Caco-2 (cell line): ENCODE measurements around the gene HDGF. TPM values are rescaled to one million over a fixed set of nuclear protein-coding genes. Genes with fewer than 3 reads are reported as not detected.

Experiments
- BruUV-seq: library from RNA; stranded (reverse); fragments of 400-500 nt; replicated peaks from 2 replicates; lab custom pipeline; 2021; lab: Mats Ljungman, UMichigan
- CTCF ChIA-PET: fragments of 300-600 bp; sonication (Branson Sonifier 250); formaldehyde crosslinking; loops from one replicate; lab custom pipeline; 2022; ENCODE audit warnings: antibody characterized with exemption; lab: Charles Lee
- POLR2A ChIA-PET: fragments of 300-600 bp; sonication (Branson Sonifier 250); formaldehyde crosslinking; loops from one replicate; lab custom pipeline; 2022; ENCODE audit warnings: antibody characterized with exemption; lab: Charles Lee
- DNase-seq, 2 experiments: peaks; one replicate each; pipeline versions ENCODE4 v3.0.0 to v3.0.0-alpha.2; 2020 to 2022
- H3K27me3 ChIP-seq: replicated peaks from 2 replicates; pipeline ENCODE4 v1.6.0; 2011; ENCODE audit warnings: low read length; ENCODE audit not compliant: control insufficient read depth, insufficient read depth
- H3K36me3 ChIP-seq: 2 replicates; pipeline ENCODE4 v1.5.1; 2011; ENCODE audit warnings: low read length; ENCODE audit not compliant: control insufficient read depth, insufficient read depth
- H3K4me1 ChIP-seq: fragments of 250-450 bp; sonication (Bioruptor Pico); 2 replicates; pipeline ENCODE4 v1.5.1; 2020; ENCODE audit warnings: mild to moderate bottlenecking
- H3K4me3 ChIP-seq: 2 replicates; pipeline ENCODE4 v1.5.1; 2011; ENCODE audit warnings: low read depth, mild to moderate bottlenecking, control low read depth, low read length
- H3K9me3 ChIP-seq: fragments of 250-450 bp; sonication (Bioruptor Pico); 2 replicates; pipeline ENCODE4 v1.5.1; 2020; ENCODE audit warnings: mild to moderate bottlenecking, moderate library complexity
- H3K27ac Mint-ChIP-seq: one replicate; pipeline ENCODE4 v1.8.0; 2022; ENCODE audit warnings: mixed read lengths; ENCODE audit not compliant: unreplicated experiment
- H3K27me3 Mint-ChIP-seq: one replicate; pipeline ENCODE4 v1.8.0; 2022; ENCODE audit warnings: mixed read lengths; ENCODE audit not compliant: insufficient read depth, unreplicated experiment
- H3K36me3 Mint-ChIP-seq: one replicate; pipeline ENCODE4 v1.8.0; 2022; ENCODE audit warnings: mild to moderate bottlenecking, mixed read lengths; ENCODE audit not compliant: insufficient read depth, unreplicated experiment
- H3K4me1 Mint-ChIP-seq: one replicate; pipeline ENCODE4 v1.8.0; 2022; ENCODE audit warnings: low read depth, mixed read lengths; ENCODE audit not compliant: unreplicated experiment
- H3K4me3 Mint-ChIP-seq: one replicate; pipeline ENCODE4 v1.8.0; 2022; ENCODE audit warnings: mild to moderate bottlenecking, moderate library complexity, mixed read lengths; ENCODE audit not compliant: unreplicated experiment
- H3K9me3 Mint-ChIP-seq: one replicate; pipeline ENCODE4 v1.8.0; 2022; ENCODE audit warnings: mixed read lengths; ENCODE audit not compliant: unreplicated experiment
- CTCF ChIP-seq, 2 experiments: fragments of 200-600 bp in 1 of 2; IDR thresholded peaks; 1 replicate in 1 of 2; 2 replicates in 1 of 2; pipeline versions ENCODE4 v1.5.1 to v1.8.0; 2011 to 2022; ENCODE audit warnings: antibody characterized with exemption in 1 of 2, control low read depth in 1 of 2, inconsistent platforms in 1 of 2, low read depth in 1 of 2, low read length in 1 of 2, mild to moderate bottlenecking in 1 of 2, moderate library complexity in 1 of 2; ENCODE audit not compliant: insufficient read depth in 1 of 2, severe bottlenecking in 1 of 2, unreplicated experiment in 1 of 2
- intact Hi-C: fragments of 100-400 bp; cut with micrococcal nuclease; formaldehyde crosslinking; loops from one replicate; pipeline ENCODE4 v1.10.0; 2022; ENCODE audit not compliant: unreplicated experiment
- total RNA-seq: library from RNA; stranded (reverse); gene quantifications from 2 replicates; pipeline ENCODE4 v1.2.3, GENCODE V29; 2022

The HDGF gene
- total RNA-seq, 1 experiment from 2014 or later, result 414 TPM

- H3K27me3 Mint-ChIP-seq, result no peaks in the 10 kb centered on the region
- peaks cover 6% of the 10 kb centered on the region for H3K4me1 Mint-ChIP-seq
- ChIA-PET POLR2A (no interaction called here), CTCF (no interaction called here)
- H3K4me3 Mint-ChIP-seq, result no peak overlapping the region
- no peak for DNase-seq
- TF ChIP-seq CTCF (IDR thresholded peaks at IDR 0.05; ENCODE audit: insufficient read depth in 1 of 2, low read depth in 1 of 2, low read length in 1 of 2, severe bottlenecking in 1 of 2, unreplicated experiment in 1 of 2), result no peak
- no peaks in the 10 kb centered on the region for H3K27me3 ChIP-seq
- BruUV-seq, result no TSS peak
- H3K36me3 Mint-ChIP-seq, result peaks cover 14% of the 10 kb centered on the region
- H3K36me3 ChIP-seq, result no peaks in the 10 kb centered on the region; the same call in none of the 2 replicates
- intact Hi-C loops, result no loop called here
- no peaks in the 10 kb centered on the region for H3K9me3 Mint-ChIP-seq
- H3K4me1 ChIP-seq, result peaks cover 6% of the 10 kb centered on the region; the same call in 1 of the 2 replicates
- no peaks in the 10 kb centered on the region for H3K9me3 ChIP-seq
- no peak overlapping the region for H3K4me3 ChIP-seq
- no peak overlapping the region for H3K27ac Mint-ChIP-seq
These were observed 4.1 kb upstream of the HDGF start for GRCh38 chr1:156755527-156755950.

GRCh38 chr1:156754219-156754618, 2.7 kb upstream of the HDGF start:
- Histone ChIP-seq H3K4me1 (peaks cover 16% of the 10 kb centered on the region), H3K4me3 (no peak overlapping the region), H3K36me3 (no peaks in the 10 kb centered on the region; the same call in none of the 2 replicates), H3K27me3 (no peaks in the 10 kb centered on the region), H3K9me3 (no peaks in the 10 kb centered on the region)
- intact Hi-C loops, result no loop called here
- no peak overlapping the region for H3K4me3 Mint-ChIP-seq
- no peak for DNase-seq
- no TSS peak for BruUV-seq
- no peak overlapping the region for H3K27ac Mint-ChIP-seq
- ChIA-PET CTCF (no interaction called here), POLR2A (no interaction called here)
- TF ChIP-seq CTCF (IDR thresholded peaks at IDR 0.05; ENCODE audit: insufficient read depth in 1 of 2, low read depth in 1 of 2, low read length in 1 of 2, severe bottlenecking in 1 of 2, unreplicated experiment in 1 of 2), result no peak
- peaks cover 13% of the 10 kb centered on the region for H3K36me3 Mint-ChIP-seq
- H3K9me3 Mint-ChIP-seq, result no peaks in the 10 kb centered on the region
- no peaks in the 10 kb centered on the region for H3K27me3 Mint-ChIP-seq
- peaks cover 6% of the 10 kb centered on the region for H3K4me1 Mint-ChIP-seq

- intact Hi-C loops, result no loop called here
These were observed 1.5 kb upstream of the HDGF start for GRCh38 chr1:156752843-156753482.

More at GRCh38 chr1:156752843-156753482, 1.5 kb upstream of the HDGF start:
- Histone ChIP-seq H3K27me3 (no peaks in the 10 kb centered on the region), H3K9me3 (no peaks in the 10 kb centered on the region), H3K36me3 (peaks cover 3% of the 10 kb centered on the region), H3K4me1 (peaks cover 29% of the 10 kb centered on the region), H3K4me3 (peak overlapping the region; percentile 55)
- Mint-ChIP-seq H3K4me1 (peaks cover 13% of the 10 kb centered on the region), H3K27me3 (no peaks in the 10 kb centered on the region), H3K36me3 (peaks cover 18% of the 10 kb centered on the region), H3K9me3 (no peaks in the 10 kb centered on the region), H3K4me3 (peak overlapping the region; percentile 79), H3K27ac (peak overlapping the region; percentile 100)
- POLR2A ChIA-PET, result interaction anchor here (1.6 to 3.3 kb wide), 4 partner anchors 12 to 63 kb away, joined by 4 to 74 read pairs (median 30); partner anchors contain the start of genes ISG20L2, METTL25B, MRPL24 and PRCC
- no peak for TF ChIP-seq CTCF (IDR thresholded peaks at IDR 0.05; ENCODE audit: insufficient read depth in 1 of 2, low read depth in 1 of 2, low read length in 1 of 2, severe bottlenecking in 1 of 2, unreplicated experiment in 1 of 2)
- BruUV-seq, result TSS peak; percentile 55
- no peak for DNase-seq
- CTCF ChIA-PET, result interaction anchor here (0.6 to 2.5 kb wide), 6 partner anchors 8 to 137 kb away, joined by 3 to 24 read pairs (median 8); partner anchors contain the start of genes ISG20L2, METTL25B and MRPL24
